GM12874 (cell line): ENCODE results near the gene ZBTB22.

Experiments used
- TF ChIP-seq, protein P1 (sequence below): IDR thresholded peaks from 2 replicates; pipeline ENCODE4 v1.5.1; 2011; ENCODE audit warnings: low read depth, mild to moderate bottlenecking, control low read depth, low read length, moderate library complexity; ENCODE audit not compliant: insufficient read depth

The ZBTB22 gene

DNA sequence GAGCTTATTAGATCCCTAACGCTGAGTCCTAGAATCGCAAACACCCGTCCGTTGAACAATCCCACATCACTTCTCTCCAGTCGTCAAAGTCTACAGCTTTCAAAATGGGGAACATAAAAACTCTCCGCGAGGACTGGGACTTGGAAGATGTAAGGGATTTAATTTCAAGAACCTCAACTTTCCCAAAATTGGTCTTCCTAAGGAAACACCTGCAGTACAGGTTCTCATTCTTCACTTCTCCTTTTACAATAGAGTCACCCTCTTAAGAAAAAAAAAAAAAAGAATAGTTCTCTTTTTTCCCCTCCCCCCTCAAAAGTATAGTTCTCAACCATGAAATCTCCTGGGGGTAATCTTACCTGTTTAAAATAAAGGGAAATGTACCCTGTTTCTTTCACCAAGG is 6.6 kb upstream of the ZBTB22 start:
- TF ChIP-seq, protein P1, sequence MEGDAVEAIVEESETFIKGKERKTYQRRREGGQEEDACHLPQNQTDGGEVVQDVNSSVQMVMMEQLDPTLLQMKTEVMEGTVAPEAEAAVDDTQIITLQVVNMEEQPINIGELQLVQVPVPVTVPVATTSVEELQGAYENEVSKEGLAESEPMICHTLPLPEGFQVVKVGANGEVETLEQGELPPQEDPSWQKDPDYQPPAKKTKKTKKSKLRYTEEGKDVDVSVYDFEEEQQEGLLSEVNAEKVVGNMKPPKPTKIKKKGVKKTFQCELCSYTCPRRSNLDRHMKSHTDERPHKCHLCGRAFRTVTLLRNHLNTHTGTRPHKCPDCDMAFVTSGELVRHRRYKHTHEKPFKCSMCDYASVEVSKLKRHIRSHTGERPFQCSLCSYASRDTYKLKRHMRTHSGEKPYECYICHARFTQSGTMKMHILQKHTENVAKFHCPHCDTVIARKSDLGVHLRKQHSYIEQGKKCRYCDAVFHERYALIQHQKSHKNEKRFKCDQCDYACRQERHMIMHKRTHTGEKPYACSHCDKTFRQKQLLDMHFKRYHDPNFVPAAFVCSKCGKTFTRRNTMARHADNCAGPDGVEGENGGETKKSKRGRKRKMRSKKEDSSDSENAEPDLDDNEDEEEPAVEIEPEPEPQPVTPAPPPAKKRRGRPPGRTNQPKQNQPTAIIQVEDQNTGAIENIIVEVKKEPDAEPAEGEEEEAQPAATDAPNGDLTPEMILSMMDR, result no peak

DNA sequence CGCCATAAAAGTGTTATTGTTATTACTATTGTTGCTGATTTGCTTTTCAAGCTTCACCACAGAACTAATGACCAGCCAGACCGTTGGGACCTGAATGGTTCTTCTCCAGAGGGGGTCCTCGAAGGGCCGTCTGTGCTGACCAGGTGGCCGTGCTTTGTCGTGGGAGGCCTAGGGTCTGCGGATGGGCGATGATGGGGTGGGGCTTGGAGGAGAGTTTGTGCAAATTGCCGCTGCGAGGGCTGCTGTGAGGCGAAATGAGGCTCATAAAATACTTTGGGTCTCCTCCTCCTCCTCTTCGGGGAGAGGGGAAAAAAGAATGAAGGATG is 6.0 kb upstream of the ZBTB22 start:
- TF ChIP-seq, protein P1, result no peak

DNA sequence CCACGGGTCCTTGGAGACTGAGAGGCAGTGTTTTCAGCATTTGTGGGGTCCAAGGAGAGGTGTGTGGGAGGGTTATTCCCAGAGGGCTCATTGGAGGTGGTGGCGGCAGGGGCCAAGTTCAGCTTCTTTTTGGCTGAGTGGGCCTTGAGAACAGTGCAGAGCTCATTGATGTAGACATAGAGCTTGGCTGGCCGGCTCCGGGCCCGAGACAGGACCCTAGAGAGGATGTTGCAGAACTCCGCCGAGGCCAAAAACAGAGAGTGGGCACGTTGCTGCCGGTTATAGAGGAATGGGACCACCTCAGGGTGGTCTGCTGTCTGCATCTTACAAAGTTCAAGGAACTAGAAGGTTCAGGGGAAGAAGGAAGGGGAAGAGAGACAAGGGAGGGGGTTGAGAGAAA is 3.7 kb upstream of the ZBTB22 start:
- TF ChIP-seq, protein P1, result no peak

DNA sequence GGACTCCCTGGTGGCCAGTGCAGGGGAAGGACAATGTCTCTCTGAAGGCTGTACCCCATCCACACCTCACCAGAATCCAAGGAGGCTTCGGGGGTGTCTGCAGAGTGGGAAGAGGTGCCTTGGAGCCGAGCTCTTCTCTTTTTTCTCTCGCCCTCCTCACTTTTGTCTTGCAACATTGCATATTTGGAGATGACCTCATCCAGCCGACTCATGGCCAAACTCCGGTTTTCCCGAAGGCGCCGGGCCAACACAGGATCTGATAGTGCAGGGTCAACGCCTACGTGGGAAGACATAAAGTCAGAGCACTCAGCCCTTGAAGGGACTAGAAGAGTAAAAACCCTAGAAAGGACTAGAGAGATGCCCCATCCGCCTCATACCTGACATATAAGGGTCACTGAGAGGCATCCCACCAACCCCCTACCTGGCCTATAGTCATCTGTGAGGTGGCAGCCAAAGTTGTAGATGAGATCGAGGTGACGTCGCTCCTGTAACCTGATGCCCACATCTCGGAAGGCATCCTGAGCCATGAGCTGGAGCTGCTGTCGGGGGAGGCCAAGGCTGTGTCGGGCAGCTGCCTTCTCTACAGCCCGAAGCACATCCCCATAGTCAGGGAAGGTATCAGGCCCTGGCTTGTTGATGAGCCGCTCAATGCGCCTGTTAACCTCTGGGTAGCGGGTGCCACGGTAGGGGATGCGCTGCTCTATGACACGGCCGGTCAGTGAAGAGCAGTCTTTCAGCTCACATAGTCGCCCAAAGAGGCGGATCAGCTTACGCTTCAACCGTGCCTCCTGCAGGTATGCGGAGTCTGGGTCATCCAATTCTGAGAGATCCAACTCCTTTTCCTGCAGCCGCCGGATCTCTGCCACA is 3.0 kb upstream of the ZBTB22 start:
- TF ChIP-seq, protein P1, result no peak

DNA sequence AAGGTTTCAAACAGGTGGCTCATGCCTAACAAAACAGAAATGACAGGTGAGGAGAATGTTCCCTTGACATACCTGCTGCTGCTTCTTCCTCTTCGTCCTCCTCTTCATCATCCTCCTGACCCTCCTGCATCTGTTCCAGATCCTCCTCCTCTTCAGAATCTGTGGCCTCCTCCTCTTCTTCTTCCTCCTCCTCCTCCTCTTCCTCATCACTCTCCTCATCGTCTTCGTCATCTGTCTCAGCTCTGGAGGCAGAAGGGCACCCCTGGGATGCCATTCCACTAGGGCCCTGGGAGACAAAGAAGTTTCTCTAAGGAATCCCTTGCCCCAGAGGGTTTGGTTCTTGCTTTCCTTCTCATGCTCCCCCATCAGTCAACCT is 2.4 kb upstream of the ZBTB22 start:
- TF ChIP-seq, protein P1, result no peak

DNA sequence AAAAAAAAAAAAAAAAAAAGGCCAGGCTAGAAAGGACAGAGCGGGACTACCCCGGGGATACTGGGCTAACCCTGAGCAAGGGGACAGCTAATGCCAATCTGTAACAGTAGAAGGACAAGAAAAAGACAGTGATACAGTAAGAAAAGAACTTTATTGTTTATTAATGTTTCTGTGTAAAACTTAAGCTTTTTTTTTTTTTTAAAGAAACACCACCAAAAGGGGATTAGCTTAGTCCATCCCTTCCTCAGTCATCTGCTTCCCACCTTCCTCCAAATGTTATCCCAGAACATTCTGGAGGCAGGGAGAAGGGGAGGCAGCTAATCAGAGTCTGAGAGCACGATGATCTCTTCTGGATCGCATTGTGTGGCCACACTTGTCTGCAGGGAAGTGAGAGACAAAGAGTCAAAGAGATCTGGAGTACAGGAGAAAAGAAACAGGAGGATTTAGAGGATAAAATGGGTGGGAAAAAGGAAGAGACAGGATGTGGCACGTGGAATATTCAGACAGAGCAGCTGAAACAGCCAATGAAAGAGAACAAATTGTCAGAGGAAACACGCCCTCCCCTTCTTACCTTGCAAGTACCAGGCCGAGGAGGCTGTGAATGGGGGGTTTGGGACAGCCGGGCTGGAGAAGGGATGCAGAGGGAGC is 1.0 kb upstream of the ZBTB22 start:
- TF ChIP-seq, protein P1, result no peak

DNA sequence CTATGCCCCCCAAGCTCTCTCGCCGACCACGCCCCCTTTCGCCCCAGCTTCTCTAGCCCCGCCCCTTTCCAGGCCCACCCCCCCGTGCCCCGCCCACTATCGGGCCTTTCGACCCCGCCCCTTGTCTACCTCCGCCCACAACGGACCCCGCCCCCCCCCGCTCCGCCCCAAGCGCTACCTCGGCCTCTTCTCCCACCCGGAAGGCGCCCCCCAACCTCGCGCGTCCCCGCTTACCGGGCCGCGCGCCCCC is 200 bp downstream of the ZBTB22 start:
- TF ChIP-seq, protein P1, result no peak
